HL-60 (cell line): ENCODE data around the gene DCHS2.
"Not testable (repeated sequence)": the region's sequence is repeated elsewhere in the genome, so short reads cannot be mapped to it uniquely, and the experiment has no call there.

ENCODE experiments used
- DNase-seq, 2 experiments: peaks; one replicate each; pipeline ENCODE4 v3.0.0-alpha.2; 2010 to 2020; ENCODE audit warnings: low read depth in 1 of 2, low spot score in 1 of 2
- H3K27ac ChIP-seq: fragments of 250-450 bp; sonication (Bioruptor Pico); replicated peaks from 2 replicates; pipeline ENCODE4 v1.5.1; 2020; ENCODE audit warnings: mild to moderate bottlenecking, moderate library complexity
- H3K27me3 ChIP-seq: fragments of 250-450 bp; sonication (Bioruptor Pico); 2 replicates; pipeline ENCODE4 v1.5.1; 2021; ENCODE audit warnings: mild to moderate bottlenecking, moderate library complexity; ENCODE audit not compliant: insufficient read depth, poor library complexity, severe bottlenecking
- H3K4me3 ChIP-seq: replicated peaks from 2 replicates; pipeline ENCODE4 v1.5.1; 2011; ENCODE audit warnings: mild to moderate bottlenecking, control low read depth, low read length; ENCODE audit not compliant: insufficient read depth
- CTCF ChIP-seq: IDR thresholded peaks from one replicate; pipeline ENCODE4 v1.5.1; 2011; ENCODE audit warnings: low read length, control low read depth, inconsistent platforms; ENCODE audit not compliant: insufficient read depth
- GABPA ChIP-seq: IDR thresholded peaks from 2 replicates; pipeline ENCODE4 v1.6.1; 2012; ENCODE audit warnings: low read depth
- POLR2AphosphoS5 ChIP-seq: IDR thresholded peaks from 2 replicates; pipeline ENCODE4 v1.6.1; 2012; ENCODE audit warnings: low read depth
- SPI1 ChIP-seq: IDR thresholded peaks from 2 replicates; pipeline ENCODE4 v1.6.1; 2012; ENCODE audit warnings: low read depth, mild to moderate bottlenecking, borderline replicate concordance
- TF ChIP-seq, protein P1 (sequence below): IDR thresholded peaks from 2 replicates; pipeline ENCODE4 v1.6.1; 2012; ENCODE audit warnings: low read depth; ENCODE audit not compliant: insufficient replicate concordance

The DCHS2 gene

GRCh38 chr4:154230723-154231122 lies 260.9 kb downstream of the DCHS2 start:
- Histone ChIP-seq H3K27me3 (no peaks in the 10 kb centered on the region), H3K4me3 (no peak overlapping the region), H3K27ac (no peak overlapping the region)
- DNase-seq = no peak
- no peak for TF ChIP-seq CTCF
- TF ChIP-seq, protein P1, sequence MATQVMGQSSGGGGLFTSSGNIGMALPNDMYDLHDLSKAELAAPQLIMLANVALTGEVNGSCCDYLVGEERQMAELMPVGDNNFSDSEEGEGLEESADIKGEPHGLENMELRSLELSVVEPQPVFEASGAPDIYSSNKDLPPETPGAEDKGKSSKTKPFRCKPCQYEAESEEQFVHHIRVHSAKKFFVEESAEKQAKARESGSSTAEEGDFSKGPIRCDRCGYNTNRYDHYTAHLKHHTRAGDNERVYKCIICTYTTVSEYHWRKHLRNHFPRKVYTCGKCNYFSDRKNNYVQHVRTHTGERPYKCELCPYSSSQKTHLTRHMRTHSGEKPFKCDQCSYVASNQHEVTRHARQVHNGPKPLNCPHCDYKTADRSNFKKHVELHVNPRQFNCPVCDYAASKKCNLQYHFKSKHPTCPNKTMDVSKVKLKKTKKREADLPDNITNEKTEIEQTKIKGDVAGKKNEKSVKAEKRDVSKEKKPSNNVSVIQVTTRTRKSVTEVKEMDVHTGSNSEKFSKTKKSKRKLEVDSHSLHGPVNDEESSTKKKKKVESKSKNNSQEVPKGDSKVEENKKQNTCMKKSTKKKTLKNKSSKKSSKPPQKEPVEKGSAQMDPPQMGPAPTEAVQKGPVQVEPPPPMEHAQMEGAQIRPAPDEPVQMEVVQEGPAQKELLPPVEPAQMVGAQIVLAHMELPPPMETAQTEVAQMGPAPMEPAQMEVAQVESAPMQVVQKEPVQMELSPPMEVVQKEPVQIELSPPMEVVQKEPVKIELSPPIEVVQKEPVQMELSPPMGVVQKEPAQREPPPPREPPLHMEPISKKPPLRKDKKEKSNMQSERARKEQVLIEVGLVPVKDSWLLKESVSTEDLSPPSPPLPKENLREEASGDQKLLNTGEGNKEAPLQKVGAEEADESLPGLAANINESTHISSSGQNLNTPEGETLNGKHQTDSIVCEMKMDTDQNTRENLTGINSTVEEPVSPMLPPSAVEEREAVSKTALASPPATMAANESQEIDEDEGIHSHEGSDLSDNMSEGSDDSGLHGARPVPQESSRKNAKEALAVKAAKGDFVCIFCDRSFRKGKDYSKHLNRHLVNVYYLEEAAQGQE = no peak
- TF ChIP-seq GABPA = no peak
- TF ChIP-seq POLR2AphosphoS5 = no peak
- no peak for TF ChIP-seq SPI1

DNA sequence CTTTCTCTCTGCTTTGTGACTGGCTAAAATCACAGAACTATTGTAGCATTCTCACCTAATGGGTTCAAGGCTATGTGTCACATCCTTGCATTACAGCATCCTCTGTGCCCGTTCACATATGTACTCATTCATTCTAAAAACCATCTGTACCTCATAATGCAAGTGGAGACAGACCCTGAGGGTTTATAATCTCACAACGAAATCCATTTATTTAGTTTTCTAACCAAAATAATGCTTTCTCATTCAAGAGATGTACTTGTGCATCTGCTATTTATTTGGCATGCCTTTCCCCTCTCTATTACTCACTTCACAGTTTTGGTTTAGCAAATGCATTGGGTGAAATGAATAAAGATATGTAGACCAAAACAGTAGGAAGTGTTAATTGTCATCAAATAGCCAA lies 261.5 kb downstream of the DCHS2 start:
- H3K4me3 ChIP-seq = no peak overlapping the region
- DNase-seq = no peak
- no peak overlapping the region for H3K27ac ChIP-seq
- TF ChIP-seq, protein P1 = no peak
- TF ChIP-seq SPI1 (no peak), POLR2AphosphoS5 (no peak), GABPA (no peak), CTCF (no peak)
- H3K27me3 ChIP-seq = no peaks in the 10 kb centered on the region

GRCh38 chr4:154222875-154223274 lies 268.7 kb downstream of the DCHS2 start:
- H3K27ac ChIP-seq = no peak overlapping the region
- H3K4me3 ChIP-seq = no peak overlapping the region
- no peak for TF ChIP-seq CTCF
- DNase-seq = no peak
- H3K27me3 ChIP-seq = no peaks in the 10 kb centered on the region

DNA sequence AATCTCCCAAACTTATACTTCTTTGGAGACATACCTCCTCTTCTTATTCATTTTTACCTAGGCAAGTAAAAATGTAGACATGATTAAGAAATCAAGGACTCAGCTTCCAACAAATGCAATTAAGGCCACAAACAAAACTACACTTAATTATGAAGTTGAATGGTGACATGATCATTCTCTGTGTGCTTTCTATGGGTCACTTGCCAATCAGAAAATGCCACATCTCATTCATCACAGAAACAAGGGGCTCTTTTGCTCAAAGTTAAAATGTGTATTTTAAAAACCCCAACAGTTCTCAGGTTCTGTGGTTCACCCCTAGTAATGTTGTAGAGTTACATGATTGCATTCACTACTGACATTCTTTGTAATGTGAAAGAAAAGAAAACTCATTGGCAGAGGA lies 273.5 kb downstream of the DCHS2 start:
- Histone ChIP-seq H3K4me3 (no peak overlapping the region), H3K27me3 (no peaks in the 10 kb centered on the region), H3K27ac (no peak overlapping the region)
- no peak for DNase-seq
- TF ChIP-seq POLR2AphosphoS5 (no peak), GABPA (no peak), SPI1 (no peak), CTCF (no peak)
- TF ChIP-seq, protein P1 = no peak

DNA sequence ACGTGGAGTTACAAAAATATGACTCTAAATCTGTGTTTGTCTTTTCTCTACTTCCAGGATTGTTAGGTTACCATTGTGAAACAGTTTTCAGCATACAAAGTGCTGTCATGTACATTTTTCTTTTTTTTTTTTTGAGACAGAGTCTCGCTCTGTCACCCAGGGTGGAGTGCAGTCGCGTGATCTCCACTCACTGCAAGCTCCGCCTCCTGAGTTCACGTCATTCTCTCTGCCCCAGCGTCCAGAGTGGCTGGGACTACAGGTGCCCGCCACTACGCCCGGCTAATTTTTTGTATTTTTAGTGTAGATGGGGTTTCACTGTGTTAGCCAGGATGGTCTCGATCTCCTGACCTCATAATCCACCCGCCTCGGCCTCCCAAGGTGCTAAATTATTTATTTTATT lies 274.2 kb downstream of the DCHS2 start:
- not testable (repeated sequence) for H3K27ac ChIP-seq, DNase-seq, H3K4me3 ChIP-seq, H3K27me3 ChIP-seq
